ENCODE data around the gene CHID1. TPM values are rescaled to one million over a fixed set of nuclear protein-coding genes. Genes with fewer than 3 reads are reported as not detected.

The CHID1 gene
- total RNA-seq (17.8 TPM), polyA plus RNA-seq (35.7 TPM)
- long read RNA-seq, donor 1, partial matches to known transcripts = 0 of 2 reads
- long read RNA-seq, donor 1, other reads (novel, unspliced or antisense) = 0 of 2 reads
- long read RNA-seq, donor 2 = 0 reads
- long read RNA-seq, donor 3, transcript CHID1-201 (13 exons, 3,374 nt) = major isoform, 10 of 14 reads
- long read RNA-seq, donor 3, partial matches to known transcripts = 0 of 14 reads
- long read RNA-seq, donor 3, other reads (novel, unspliced or antisense) = 0 of 14 reads
- long read RNA-seq, donor 4, partial matches to known transcripts = 0 of 6 reads
- long read RNA-seq, donor 4, other reads (novel, unspliced or antisense) = 0 of 6 reads
- long read RNA-seq, donor 5, transcript CHID1-201 (13 exons, 3,374 nt) = major isoform, 10 of 28 reads
- long read RNA-seq, donor 5, partial matches to known transcripts = 12 of 28 reads
- long read RNA-seq, donor 5, other reads (novel, unspliced or antisense) = 0 of 28 reads
- long read RNA-seq, donor 6, transcript CHID1-201 (13 exons, 3,374 nt) = major isoform, 12 of 24 reads
- long read RNA-seq, donor 6, partial matches to known transcripts = 5 of 24 reads
- long read RNA-seq, donor 6, other reads (novel, unspliced or antisense) = 0 of 24 reads
- long read RNA-seq, donor 7, transcript CHID1-201 (13 exons, 3,374 nt) = major isoform, 7 of 14 reads
- long read RNA-seq, donor 7, partial matches to known transcripts = 6 of 14 reads
- long read RNA-seq, donor 7, other reads (novel, unspliced or antisense) = 0 of 14 reads
- long read RNA-seq, donor 8, partial matches to known transcripts = 0 of 3 reads
- long read RNA-seq, donor 8, other reads (novel, unspliced or antisense) = 0 of 3 reads
- long read RNA-seq, donor 9, transcript CHID1-201 (13 exons, 3,374 nt) = major isoform, 5 of 6 reads
- long read RNA-seq, donor 9, partial matches to known transcripts = 0 of 6 reads
- long read RNA-seq, donor 9, other reads (novel, unspliced or antisense) = 0 of 6 reads
- long read RNA-seq, donor 10, partial matches to known transcripts = 0 of 8 reads
- long read RNA-seq, donor 10, other reads (novel, unspliced or antisense) = 0 of 8 reads

DNA sequence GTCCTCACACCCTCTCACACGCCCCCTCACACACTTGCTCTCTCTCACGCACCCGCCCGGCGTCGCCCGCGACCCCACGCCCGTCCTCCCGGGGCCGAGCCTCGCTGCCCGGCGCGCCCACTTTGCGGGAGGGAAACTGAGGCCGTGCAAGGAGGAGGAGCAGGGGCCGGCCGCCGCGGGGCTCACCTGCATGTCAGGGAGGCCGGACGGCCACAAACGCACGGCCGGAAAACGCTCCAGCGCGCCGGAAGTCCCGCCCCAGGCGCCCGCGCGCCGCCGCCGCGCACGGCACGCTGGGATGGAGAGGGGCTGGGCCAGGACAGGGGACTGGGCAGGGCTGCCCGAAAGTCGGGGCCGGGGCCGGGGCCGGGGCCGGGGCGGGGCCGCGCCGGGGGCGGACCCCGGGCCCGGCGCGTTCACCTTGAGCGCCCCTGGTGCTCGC is at the start of gene CHID1:
Gene CHID1, minus strand, starts transcription at position 222 of the 442 bp plus-strand sequence. CDS start 5,994 bp downstream, outside the sequence.
- WGBS = under 1% methylated on average over 59 of the region's 59 CpGs
- Histone ChIP-seq H3K4me3 (ENCODE audit: low read length in 2 of 2) (peak within 1 kb of the TSS; percentile 62 to 66), H3K36me3 (ENCODE audit: control insufficient read depth in 2 of 2, insufficient read depth in 2 of 2, low read length in 1 of 2) (peaks cover 0 to 4% of the 10 kb centered on the region in 2 donors), H3K9me3 (ENCODE audit: control insufficient read depth in 2 of 2, insufficient read depth in 1 of 2, low read length in 1 of 2) (no peaks in the 10 kb centered on the region), H3K4me1 (ENCODE audit: control insufficient read depth in 2 of 2, insufficient read depth in 2 of 2, low read length in 2 of 2) (peaks cover 15% of the 10 kb centered on the region in 2 donors), H3K27ac (ENCODE audit: low read depth in 1 of 2, low read length in 1 of 2) (peak within 1 kb of the TSS; percentile 53 to 74), H3K27me3 (ENCODE audit: control insufficient read depth in 2 of 2, insufficient read depth in 1 of 2, low read length in 1 of 2) (peaks cover 0 to 3% of the 10 kb centered on the region in 2 donors)
- peak in 8 of 9 donors; percentile 38 to 85 (median 66) for DNase-seq (ENCODE audit: low read depth in 6 of 9, low spot score in 9 of 9)

DNA sequence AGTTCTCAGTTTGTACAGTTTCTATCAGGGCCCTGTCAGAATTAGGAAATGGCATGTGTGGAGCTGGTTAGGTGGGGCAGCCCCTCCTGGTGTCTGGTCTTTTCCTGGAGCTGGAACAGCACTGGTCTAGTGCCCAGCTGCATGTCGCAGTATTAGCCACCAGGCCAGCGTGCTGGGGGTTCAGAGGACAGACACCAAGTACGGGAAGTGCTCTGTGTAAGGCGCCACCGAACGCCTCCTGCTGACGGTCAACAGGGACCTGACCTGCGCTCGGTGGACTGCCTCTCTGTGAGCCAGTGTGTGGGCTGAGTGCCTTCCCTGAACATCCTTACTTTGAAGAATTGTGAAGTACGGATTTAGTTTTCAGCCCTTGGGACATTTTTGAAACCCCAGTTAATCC is 49.0 kb upstream of the CHID1 start:
- Histone ChIP-seq H3K4me1 (ENCODE audit: control insufficient read depth in 2 of 2, insufficient read depth in 2 of 2, low read length in 2 of 2) (peaks cover 0 to 2% of the 10 kb centered on the region in 2 donors), H3K4me3 (ENCODE audit: low read length in 2 of 2) (no peak overlapping the region), H3K27me3 (ENCODE audit: control insufficient read depth in 2 of 2, insufficient read depth in 1 of 2, low read length in 1 of 2) (no peaks in the 10 kb centered on the region), H3K9me3 (ENCODE audit: control insufficient read depth in 2 of 2, insufficient read depth in 1 of 2, low read length in 1 of 2) (peaks cover 0 to 7% of the 10 kb centered on the region in 2 donors), H3K27ac (ENCODE audit: low read depth in 1 of 2, low read length in 1 of 2) (no peak overlapping the region), H3K36me3 (ENCODE audit: control insufficient read depth in 2 of 2, insufficient read depth in 2 of 2, low read length in 1 of 2) (peaks cover 35 to 40% of the 10 kb centered on the region in 2 donors)
- 89% methylated on average over 10 of the region's 10 CpGs for WGBS
- no peak for DNase-seq (ENCODE audit: low read depth in 6 of 9, low spot score in 9 of 9)

DNA sequence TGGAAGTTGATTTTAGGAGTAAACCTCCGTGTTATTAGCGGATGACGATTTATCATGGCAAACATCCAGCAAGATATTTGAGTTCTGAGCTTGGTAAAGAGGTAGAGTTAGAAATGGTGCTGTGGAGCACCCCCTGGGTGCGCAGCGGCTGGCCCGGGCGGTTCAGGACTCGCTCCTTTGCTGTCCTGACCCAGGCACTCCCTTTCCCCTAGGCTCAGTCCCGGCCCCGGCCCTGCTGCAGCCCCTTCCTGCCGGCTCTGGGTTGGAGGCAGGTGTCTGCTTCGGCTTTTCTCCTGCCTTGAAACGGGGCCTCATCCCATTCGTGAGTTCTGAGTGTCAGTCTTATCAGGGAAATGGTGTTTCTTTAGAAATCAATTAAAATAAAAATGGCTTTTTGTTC is 48.4 kb upstream of the CHID1 start:
- WGBS = 95% methylated on average over 14 of the region's 14 CpGs
- H3K27me3 ChIP-seq (ENCODE audit: control insufficient read depth in 2 of 2, insufficient read depth in 1 of 2, low read length in 1 of 2) = no peaks in the 10 kb centered on the region
- H3K27ac ChIP-seq (ENCODE audit: low read depth in 1 of 2, low read length in 1 of 2) = no peak overlapping the region
- H3K4me1 ChIP-seq (ENCODE audit: control insufficient read depth in 2 of 2, insufficient read depth in 2 of 2, low read length in 2 of 2) = peaks cover 0 to 3% of the 10 kb centered on the region in 2 donors
- peaks cover 0 to 3% of the 10 kb centered on the region in 2 donors for H3K9me3 ChIP-seq (ENCODE audit: control insufficient read depth in 2 of 2, insufficient read depth in 1 of 2, low read length in 1 of 2)
- no peak for DNase-seq (ENCODE audit: low read depth in 6 of 9, low spot score in 9 of 9)
- no peak overlapping the region for H3K4me3 ChIP-seq (ENCODE audit: low read length in 2 of 2)
- H3K36me3 ChIP-seq (ENCODE audit: control insufficient read depth in 2 of 2, insufficient read depth in 2 of 2, low read length in 1 of 2) = peaks cover 32 to 36% of the 10 kb centered on the region in 2 donors

DNA sequence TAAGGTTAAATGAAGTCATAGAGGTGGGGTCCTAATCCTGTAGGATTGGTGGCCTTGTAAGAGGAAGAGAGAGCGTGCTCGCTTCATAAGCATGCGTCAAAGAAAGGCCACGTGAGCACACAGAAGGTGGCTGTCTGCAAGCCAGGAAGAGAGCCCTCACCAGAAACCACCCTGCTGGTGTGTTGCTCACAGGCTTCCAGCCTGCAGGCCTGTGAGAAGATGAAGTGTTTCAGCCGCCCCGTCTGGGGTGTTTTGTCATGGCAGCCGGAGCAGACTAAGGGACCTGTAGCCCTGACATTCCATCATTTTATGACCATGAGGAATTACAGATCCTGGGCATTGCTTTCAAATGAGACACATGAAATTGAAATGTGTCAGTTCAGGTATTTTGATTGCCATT is 47.5 kb upstream of the CHID1 start:
- Histone ChIP-seq H3K9me3 (ENCODE audit: control insufficient read depth in 2 of 2, insufficient read depth in 1 of 2, low read length in 1 of 2) (no peaks in the 10 kb centered on the region), H3K27me3 (ENCODE audit: control insufficient read depth in 2 of 2, insufficient read depth in 1 of 2, low read length in 1 of 2) (no peaks in the 10 kb centered on the region), H3K4me3 (ENCODE audit: low read length in 2 of 2) (no peak overlapping the region), H3K27ac (ENCODE audit: low read depth in 1 of 2, low read length in 1 of 2) (no peak overlapping the region), H3K4me1 (ENCODE audit: control insufficient read depth in 2 of 2, insufficient read depth in 2 of 2, low read length in 2 of 2) (peaks cover 0 to 5% of the 10 kb centered on the region in 2 donors), H3K36me3 (ENCODE audit: control insufficient read depth in 2 of 2, insufficient read depth in 2 of 2, low read length in 1 of 2) (peaks cover 26 to 28% of the 10 kb centered on the region in 2 donors)
- 99% methylated on average over 7 of the region's 7 CpGs for WGBS
- no peak for DNase-seq (ENCODE audit: low read depth in 6 of 9, low spot score in 9 of 9)

DNA sequence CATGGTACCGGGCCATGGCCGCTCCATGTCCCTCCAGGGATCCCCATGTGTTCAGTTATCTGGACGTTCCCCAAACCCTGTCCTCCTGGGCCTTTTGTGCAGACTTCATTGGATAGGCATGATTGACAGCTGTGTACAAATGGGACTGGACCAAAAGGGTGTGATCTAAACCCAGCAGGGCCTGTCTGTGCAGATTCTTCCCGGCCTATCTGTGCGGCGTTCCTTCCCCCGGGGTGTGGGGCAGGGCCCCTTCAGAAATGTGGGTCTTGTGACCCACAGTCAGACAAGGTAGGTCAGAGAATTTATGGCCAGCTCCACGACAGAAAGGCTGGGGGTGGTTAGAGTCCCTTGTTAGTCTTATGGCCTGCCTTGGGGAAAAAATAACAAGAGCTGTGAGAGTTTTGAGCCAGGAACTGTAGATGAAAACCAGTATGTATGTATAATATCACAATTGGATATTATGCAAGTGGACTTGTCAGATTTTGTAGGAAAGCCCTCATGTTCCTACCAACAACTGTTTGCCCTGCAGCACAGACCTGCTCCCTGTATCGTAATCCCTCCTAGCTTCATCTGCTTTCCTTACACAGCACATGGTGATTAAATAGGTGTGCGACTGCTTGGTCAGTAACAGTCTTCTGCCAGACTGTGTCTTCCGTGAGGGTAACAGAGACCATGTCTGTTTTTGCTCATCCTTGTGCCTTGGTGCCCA is 46.8 kb upstream of the CHID1 start:
- WGBS = 92% methylated on average over 11 of the region's 11 CpGs
- no peaks in the 10 kb centered on the region for H3K9me3 ChIP-seq (ENCODE audit: control insufficient read depth in 2 of 2, insufficient read depth in 1 of 2, low read length in 1 of 2)
- peaks cover 0 to 5% of the 10 kb centered on the region in 2 donors for H3K4me1 ChIP-seq (ENCODE audit: control insufficient read depth in 2 of 2, insufficient read depth in 2 of 2, low read length in 2 of 2)
- DNase-seq (ENCODE audit: low read depth in 6 of 9, low spot score in 9 of 9) = no peak
- no peak overlapping the region for H3K27ac ChIP-seq (ENCODE audit: low read depth in 1 of 2, low read length in 1 of 2)
- H3K27me3 ChIP-seq (ENCODE audit: control insufficient read depth in 2 of 2, insufficient read depth in 1 of 2, low read length in 1 of 2) = no peaks in the 10 kb centered on the region
- H3K36me3 ChIP-seq (ENCODE audit: control insufficient read depth in 2 of 2, insufficient read depth in 2 of 2, low read length in 1 of 2) = peaks cover 23 to 28% of the 10 kb centered on the region in 2 donors
- H3K4me3 ChIP-seq (ENCODE audit: low read length in 2 of 2) = no peak overlapping the region

DNA sequence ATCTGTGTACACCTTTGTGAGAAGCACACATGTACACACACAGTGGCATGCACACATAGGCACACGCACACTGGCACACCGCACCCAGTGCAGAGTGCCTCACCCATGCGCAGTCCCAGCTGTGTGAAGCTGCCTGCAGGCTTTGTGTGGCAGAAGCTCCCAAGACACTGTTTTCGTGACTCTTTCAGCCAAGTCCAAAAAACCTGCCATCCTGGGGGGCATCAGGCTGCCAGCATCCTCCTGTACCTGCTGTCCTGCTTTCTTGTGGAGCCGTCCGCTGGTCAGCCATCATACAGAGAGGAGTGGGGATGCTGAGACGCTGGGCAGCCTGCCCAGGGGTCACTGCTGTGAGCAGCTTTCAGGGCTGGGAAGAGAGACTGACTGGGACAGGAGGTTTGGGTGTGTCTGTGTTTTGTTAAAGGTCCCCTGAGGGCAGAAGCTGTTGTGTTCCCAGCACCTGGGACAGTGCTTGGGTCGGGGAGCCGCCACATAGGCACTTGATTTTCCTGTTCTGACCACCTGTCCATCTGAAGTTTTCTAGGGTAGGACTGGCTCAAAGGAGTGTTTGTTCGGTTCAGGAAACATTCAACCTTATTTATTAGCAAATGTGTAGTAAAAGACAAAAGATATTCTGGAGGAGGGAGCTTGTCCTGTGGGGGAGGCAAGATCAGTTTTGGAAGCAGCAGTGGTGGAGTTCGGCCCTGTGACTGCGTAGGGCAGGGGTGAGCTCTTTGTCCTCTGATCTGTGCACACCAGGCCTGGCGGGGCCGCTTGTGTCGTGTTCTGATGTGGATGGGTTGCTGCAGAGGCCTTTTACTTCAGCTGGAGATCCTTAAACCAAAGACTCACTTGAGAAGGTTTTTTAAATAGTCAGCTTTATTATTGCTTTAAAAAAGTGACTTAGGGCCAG is 44.8 kb upstream of the CHID1 start:
- H3K4me3 ChIP-seq (ENCODE audit: low read length in 2 of 2) = no peak overlapping the region
- WGBS = 88% methylated on average over 15 of the region's 15 CpGs
- H3K27me3 ChIP-seq (ENCODE audit: control insufficient read depth in 2 of 2, insufficient read depth in 1 of 2, low read length in 1 of 2) = no peaks in the 10 kb centered on the region
- H3K27ac ChIP-seq (ENCODE audit: low read depth in 1 of 2, low read length in 1 of 2) = no peak overlapping the region
- peaks cover 9 to 23% of the 10 kb centered on the region in 2 donors for H3K36me3 ChIP-seq (ENCODE audit: control insufficient read depth in 2 of 2, insufficient read depth in 2 of 2, low read length in 1 of 2)
- peaks cover 0 to 5% of the 10 kb centered on the region in 2 donors for H3K4me1 ChIP-seq (ENCODE audit: control insufficient read depth in 2 of 2, insufficient read depth in 2 of 2, low read length in 2 of 2)
- no peak for DNase-seq (ENCODE audit: low read depth in 6 of 9, low spot score in 9 of 9)
- H3K9me3 ChIP-seq (ENCODE audit: control insufficient read depth in 2 of 2, insufficient read depth in 1 of 2, low read length in 1 of 2) = no peaks in the 10 kb centered on the region

DNA sequence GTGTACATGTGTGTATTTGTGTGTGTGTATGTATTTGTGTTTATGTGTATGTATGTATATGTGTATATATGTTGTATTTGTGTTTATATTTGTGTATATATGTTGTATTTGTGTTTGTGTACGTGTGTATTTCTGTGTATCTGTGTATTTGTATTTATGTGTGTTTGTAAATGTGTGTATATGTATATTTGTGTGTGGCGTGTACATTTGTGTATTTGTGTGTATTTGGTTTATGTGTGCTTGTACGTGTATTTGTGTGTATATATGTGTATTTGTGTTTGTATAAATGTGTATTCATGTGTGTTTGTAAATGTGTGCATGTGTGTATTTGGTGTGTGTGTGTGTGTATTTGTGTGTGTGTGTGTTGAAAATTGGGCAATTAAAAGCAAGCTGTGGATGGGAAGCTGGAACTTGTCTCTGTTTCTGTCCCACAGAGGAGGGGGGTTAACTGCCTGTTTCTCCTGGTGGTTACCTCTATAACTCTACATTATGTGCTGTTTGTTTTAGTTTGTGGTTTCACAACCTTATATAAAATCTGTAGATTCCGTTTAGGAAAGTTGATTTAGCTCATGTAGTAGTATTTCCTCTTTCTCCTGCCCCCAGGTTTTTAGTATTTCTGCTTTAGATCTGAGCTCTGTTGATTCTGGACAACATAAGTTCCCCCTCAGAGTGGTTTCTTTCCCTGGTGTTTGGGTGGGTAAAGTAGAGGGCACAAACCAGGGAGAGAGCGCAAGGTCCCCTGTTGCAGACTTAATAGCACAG is 44.0 kb upstream of the CHID1 start:
- H3K36me3 ChIP-seq (ENCODE audit: control insufficient read depth in 2 of 2, insufficient read depth in 2 of 2, low read length in 1 of 2) = peaks cover 5 to 17% of the 10 kb centered on the region in 2 donors
- no peaks in the 10 kb centered on the region for H3K9me3 ChIP-seq (ENCODE audit: control insufficient read depth in 2 of 2, insufficient read depth in 1 of 2, low read length in 1 of 2)
- no peak overlapping the region for H3K4me3 ChIP-seq (ENCODE audit: low read length in 2 of 2)
- H3K27ac ChIP-seq (ENCODE audit: low read depth in 1 of 2, low read length in 1 of 2) = no peak overlapping the region
- peaks cover 0 to 5% of the 10 kb centered on the region in 2 donors for H3K4me1 ChIP-seq (ENCODE audit: control insufficient read depth in 2 of 2, insufficient read depth in 2 of 2, low read length in 2 of 2)
- WGBS = 64% methylated on average over 5 of the region's 5 CpGs
- no peaks in the 10 kb centered on the region for H3K27me3 ChIP-seq (ENCODE audit: control insufficient read depth in 2 of 2, insufficient read depth in 1 of 2, low read length in 1 of 2)
- DNase-seq (ENCODE audit: low read depth in 6 of 9, low spot score in 9 of 9) = no peak
